Kidney glomerular epithelial cell (primary cell): ENCODE measurements around the gene ACOXL.

Experiments used
- DNase-seq: peaks from one replicate; lab custom pipeline; 2025; lab: John Stamatoyannopoulos, UW

The ACOXL gene

GRCh38 chr2:111140815-111141214 lies 408.4 kb downstream of the ACOXL start:
- DNase-seq = no peak

DNA sequence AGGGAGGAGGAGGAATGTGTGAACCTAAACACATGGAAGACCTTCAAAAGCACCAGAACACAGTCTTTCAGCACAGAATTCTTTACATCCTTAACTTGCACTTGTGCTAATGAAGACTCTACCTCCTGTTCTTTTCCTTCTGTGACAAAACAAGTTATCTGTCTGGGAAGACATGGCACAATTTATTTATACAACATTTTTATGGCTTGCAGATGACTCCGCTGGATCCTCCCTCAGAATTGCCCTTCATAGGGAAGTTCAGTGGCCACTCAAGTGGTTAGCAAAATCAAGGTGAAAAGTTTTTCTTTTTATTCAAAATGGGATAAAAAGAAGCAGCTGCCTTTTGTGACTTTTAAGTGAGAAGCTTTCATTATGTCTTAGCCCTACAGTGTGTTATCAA lies 409.7 kb downstream of the ACOXL start:
- no peak for DNase-seq

- no peak for DNase-seq
Observed at GRCh38 chr2:111143107-111143842, 410.9 kb downstream of the ACOXL start.

GRCh38 chr2:111143843-111144198 lies 411.4 kb downstream of the ACOXL start:
- no peak for DNase-seq

DNA sequence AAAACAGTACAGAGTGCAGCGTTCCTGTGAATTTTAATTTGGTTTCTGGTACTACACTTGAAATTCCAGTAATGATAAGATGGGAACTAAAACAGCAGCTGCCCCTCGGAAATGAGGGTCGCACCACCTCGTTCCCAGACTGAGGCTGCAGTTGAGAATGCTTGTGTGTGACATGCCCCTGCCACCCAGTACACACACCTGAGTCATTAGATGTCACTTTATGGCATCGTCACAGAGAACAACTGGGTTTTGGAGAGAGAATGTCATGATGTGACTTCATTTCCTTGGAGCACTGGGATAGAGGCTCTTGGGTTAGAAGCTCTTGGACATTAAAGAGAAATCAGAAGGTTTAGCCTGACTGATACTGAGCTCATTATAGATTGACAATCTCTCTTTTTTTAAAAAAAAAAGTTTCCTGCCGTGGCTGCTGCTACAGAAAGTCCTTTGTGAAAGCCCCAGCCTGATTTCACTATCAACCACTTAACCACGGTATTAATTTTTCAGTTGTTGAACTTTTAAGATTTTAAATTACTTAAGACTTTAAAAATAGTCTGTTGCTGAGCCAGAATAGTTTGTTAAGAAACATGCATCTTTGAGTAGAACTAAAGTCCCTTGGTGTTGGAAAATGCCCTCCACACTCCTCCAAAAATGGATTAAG lies 412.9 kb downstream of the ACOXL start:
- DNase-seq = no peak

GRCh38 chr2:111145951-111146350 lies 413.6 kb downstream of the ACOXL start:
- no peak for DNase-seq

DNA sequence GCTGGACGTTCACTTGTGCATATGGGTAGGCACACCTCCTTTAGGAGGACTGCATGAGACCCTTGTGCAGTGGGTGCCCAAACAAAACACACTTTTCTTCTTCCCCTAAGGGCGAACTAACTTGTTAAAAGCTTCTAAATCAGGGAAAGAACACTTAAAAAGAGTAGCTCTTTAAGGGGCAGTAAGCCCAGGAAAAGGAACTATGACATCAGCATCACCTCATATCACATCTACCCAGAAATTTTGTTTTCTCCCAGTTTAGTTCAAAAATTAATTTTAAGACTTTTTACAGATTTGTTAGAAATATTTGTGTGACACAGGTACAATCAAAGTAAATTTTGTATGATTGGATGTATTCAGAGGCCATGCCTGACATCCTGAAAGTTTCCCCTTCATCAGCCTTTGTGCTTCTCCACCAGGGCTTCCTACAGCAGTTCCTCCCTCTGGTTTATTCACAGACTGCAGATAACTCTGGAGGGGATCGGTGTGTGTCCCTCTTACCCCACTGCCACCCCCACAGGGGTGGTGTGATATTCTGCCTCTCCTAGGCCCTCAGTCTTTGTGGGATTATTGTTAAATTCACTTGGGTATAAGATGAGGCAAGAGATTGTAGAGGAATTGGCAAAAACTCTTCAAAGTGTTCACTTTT lies 416.0 kb downstream of the ACOXL start:
- no peak for DNase-seq

- DNase-seq = no peak
Observed at GRCh38 chr2:111148925-111149324, 416.6 kb downstream of the ACOXL start.

- no peak for DNase-seq
Observed at GRCh38 chr2:111149882-111150455, 417.6 kb downstream of the ACOXL start.

GRCh38 chr2:111154758-111155157 lies 422.4 kb downstream of the ACOXL start:
- no peak for DNase-seq

- no peak for DNase-seq
Observed at GRCh38 chr2:111155610-111156009, 423.2 kb downstream of the ACOXL start.

GRCh38 chr2:111156529-111156928 lies 424.2 kb downstream of the ACOXL start:
- DNase-seq = no peak

GRCh38 chr2:111157071-111157661 lies 424.8 kb downstream of the ACOXL start:
- DNase-seq = no peak

GRCh38 chr2:111157798-111158197 lies 425.4 kb downstream of the ACOXL start:
- DNase-seq = no peak

- DNase-seq = no peak
Observed at GRCh38 chr2:111159641-111160040, 427.3 kb downstream of the ACOXL start.

DNA sequence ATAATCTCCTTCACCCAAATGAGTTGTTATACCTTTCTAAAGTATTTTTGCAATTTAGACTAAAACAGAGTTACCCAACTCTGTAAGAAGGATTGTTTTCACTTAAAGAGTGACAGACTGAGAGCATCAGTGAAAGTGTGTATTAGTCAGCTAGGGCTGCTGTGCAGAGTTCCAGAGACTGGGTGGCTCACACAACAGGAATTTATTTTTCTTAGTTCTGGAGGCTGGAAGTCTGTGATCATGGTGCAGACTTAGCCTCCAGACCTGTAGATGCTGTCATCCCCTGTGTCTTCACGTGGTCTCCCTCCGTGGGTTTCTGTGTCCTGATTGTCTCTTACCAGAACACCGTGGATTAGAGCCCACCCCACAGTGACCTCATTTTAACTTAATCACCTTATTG lies 428.4 kb downstream of the ACOXL start:
- DNase-seq = peak; percentile 87

- DNase-seq = no peak
Observed at GRCh38 chr2:111161971-111162370, 429.6 kb downstream of the ACOXL start.

DNA sequence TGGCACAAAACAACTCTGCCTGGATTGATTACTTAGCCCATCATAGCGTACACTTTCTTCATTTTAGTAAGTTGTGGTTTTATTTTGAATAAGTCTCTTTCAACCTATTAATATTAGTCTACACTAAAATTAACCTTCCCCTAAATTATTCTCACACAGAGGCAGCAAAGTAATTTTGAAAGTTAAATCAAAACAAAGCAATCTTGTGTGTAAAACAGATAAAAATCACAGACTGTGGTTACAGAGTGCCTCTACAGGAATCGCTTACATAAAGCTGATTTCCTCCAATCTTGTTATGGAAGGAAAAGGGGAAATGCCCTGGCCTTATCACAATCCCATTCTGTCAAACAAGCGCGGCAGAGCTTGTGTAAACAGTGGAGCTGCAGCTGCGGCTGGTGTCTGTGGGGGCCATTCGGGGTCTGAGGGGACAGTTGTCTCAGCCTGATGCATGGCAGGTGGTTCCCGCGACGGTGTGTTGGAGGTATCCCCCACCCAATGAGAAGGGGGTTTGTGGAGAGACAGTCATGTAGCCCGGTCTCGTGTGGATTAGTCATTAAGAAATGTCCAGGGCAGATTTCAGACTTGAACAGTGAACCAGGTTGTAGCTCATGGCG lies 430.5 kb downstream of the ACOXL start:
- DNase-seq = no peak

DNA sequence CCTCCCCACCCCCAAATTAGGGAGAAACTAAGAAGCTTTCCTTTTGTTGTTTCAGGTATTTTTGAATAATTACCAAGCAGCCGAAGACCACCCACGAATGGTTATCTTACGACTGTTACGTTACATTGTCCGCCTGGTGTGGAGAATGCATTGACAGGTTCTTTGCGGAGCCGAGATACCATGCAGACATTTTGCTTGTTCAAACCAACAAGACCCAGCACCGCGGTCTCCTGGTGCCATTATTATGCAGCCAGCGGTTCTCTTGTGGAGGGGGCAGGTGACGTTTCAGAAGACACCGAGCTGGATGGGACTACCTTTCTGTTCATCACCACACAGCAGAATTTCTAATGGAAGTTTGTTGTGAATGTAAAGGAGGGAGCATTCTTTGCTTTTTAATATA lies 431.7 kb downstream of the ACOXL start:
- DNase-seq = no peak

GRCh38 chr2:111165084-111165483 lies 432.7 kb downstream of the ACOXL start:
- no peak for DNase-seq

DNA sequence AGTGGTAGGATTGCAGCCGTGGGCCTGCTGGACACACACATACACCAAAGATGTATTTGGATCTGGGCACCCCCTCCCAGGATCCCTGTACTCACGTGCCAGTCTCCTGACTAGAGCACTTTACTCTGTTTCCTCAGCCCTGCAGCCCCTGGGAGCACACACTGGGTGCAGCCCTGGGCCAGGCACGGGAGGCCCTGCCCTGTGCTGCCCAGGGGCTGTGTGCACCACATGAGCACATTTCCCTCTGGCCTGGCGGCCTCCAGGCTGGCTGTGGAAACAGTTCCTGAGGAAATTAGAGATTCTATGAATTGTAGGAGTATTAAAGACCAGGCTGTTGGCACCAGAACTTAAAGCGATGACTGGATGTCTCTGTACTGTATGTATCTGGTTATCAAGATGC lies 433.7 kb downstream of the ACOXL start:
- no peak for DNase-seq
